ENCODE data around the gene HSD17B1.

The HSD17B1 gene

DNA sequence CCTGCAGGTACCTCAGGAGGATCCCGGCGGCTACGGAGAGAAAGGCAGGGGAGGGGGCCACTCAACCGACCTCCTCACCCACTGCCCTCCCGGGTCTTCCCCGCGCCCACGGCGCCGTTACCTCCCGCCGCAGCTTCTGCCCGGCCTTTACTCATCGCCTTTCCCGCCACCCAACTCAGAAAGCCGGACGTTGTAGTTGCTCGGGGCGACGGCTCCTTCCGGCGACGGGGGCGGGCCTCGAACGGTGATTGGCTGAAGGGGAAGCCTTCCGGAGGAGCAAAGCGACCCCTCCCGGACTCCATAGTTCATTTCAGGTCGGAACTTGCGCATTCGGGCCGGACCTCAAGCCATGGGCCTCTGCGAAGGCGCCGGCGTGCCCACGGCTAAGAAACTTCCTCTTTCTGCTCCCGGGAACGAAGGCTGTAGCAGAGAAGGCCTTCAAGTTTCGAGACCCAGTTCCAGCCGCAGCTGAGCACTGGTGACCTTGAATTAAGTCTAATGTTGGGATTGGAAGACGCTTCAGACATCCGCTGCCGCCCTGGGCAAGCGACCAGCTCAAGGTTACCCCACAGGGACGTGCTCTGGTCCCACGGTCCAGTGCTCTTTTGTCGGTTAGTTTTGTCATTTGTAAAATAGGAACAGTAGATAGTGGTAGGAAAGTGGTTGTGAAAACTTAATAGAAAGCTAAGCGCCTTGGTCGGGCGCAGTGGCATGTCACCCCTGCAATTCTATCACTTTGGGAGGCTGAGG, 25.0 kb downstream of the HSD17B1 start, which contains the start of gene PSMC3IP:
Gene PSMC3IP (minus strand): TSS at position 198 of the 750 bp plus-strand sequence. CDS start 43 bp downstream, at position 155.
- DNase-seq (ENCODE audit: insufficient read length) (peak; percentile 96), FAIRE-seq (peak; percentile 88)
- TF ChIP-seq TAF1 (IDR thresholded peaks at IDR 0.05; ENCODE audit: borderline replicate concordance, low read depth, low read length) (peak; percentile 66; the same call in 1 of the 2 replicates), POLR2A (IDR thresholded peaks at IDR 0.05; ENCODE audit: low read depth, low read length) (peak; percentile 90), POLR2AphosphoS5 (IDR thresholded peaks at IDR 0.05; ENCODE audit: low read depth, low read length) (peak; percentile 83)

DNA sequence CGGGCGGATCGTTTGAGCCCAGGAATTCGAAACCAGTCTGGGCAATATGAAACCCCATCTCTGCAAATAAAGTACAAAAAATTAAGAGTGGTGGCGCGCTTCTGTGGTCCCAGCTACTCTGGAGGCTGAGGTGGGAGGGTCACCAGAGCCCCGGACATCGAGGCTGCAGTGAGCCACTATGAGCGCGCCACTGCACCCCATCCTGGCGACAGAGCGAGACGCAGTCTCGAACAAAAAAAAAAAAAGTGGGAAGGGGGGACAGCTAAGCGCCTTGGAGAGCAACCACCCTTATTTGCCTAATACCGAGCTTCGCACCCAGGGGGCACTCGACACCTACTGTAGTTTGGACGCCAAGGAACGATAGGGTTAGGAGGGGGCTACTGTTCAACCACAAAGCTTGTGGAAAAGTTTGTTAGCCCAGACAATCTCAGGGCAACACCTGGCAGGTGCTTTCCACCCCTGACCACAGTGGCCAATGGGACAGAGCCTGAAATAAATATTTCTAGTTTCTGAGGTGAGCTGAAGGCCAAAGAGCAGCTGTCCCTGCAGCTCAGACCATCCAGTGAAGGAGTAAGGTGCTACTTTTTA, 25.7 kb downstream of the HSD17B1 start:
- peak; percentile 77 for DNase-seq (ENCODE audit: insufficient read length)
- FAIRE-seq: peak; percentile 82
- TF ChIP-seq POLR2AphosphoS5 (IDR thresholded peaks at IDR 0.05; ENCODE audit: low read depth, low read length): no peak
- no peak for TF ChIP-seq TAF1 (IDR thresholded peaks at IDR 0.05; ENCODE audit: borderline replicate concordance, low read depth, low read length)
- TF ChIP-seq POLR2A (IDR thresholded peaks at IDR 0.05; ENCODE audit: low read depth, low read length): no peak; the same call in 1 of the 2 replicates

DNA sequence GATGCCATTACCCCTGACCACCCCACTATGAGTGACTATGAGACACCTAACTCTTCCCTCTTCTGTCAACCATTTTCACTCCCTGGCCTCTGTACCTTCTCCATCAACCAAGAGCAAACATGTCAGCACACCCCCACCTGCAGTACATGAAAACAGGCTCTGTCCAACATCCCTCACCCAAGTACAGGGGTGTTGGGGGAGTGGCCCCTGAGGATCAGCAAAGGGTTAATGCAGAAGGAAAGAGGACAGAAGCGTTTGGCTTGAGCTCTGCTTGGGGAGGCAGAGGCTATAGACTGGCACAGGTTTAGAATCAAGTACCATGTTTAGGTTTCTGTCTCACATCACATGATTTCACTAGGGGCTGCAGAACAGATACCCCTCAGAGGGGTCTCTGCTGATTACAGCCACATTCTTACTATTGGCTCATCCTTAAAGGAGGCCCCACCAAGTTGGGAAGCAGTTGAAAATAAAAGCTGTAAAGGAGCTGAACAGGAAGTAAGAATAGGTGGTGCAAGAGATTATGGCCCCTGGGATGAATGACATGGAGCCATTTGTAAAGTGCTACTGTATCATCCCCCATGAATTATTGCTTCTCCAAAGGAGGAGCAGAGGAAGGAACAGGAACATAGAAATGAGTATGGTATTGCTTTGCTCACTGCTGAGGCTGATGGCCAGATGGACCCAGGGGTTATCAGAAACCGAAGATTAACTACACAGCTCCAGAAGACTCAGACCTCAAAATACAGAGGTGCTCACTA, 27.2 kb downstream of the HSD17B1 start:
- DNase-seq (ENCODE audit: insufficient read length) (no peak), FAIRE-seq (no peak)
- TF ChIP-seq POLR2A (IDR thresholded peaks at IDR 0.05; ENCODE audit: low read depth, low read length) (no peak), TAF1 (IDR thresholded peaks at IDR 0.05; ENCODE audit: borderline replicate concordance, low read depth, low read length) (no peak)

DNA sequence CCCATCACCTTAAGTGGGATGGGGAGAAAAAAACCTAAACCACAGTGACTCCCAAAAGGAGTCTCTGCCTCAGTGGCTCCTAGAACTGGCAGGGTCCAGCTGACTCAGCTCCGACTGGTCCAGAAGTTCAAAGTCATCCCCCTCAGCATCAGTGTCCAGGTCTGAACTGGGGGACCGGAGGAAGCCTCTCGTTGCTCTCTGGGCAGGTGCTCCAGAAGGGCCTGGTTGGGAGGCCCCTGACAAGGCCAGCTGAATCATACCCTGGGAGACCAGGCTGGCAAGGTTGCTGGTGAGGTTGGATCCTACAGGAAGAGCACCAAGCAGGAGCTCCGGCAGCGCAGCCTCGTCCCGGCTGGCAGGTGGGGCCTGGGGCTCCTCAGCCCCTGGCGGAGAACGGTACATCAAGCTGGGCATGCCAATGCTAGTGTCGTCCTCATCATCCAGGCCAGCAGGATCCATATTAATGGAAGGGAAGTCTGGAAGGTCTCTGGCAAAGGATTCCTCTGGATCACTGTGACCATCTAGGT, 29.1 kb downstream of the HSD17B1 start:
- no peak for FAIRE-seq
- no peak for DNase-seq (ENCODE audit: insufficient read length)
- no peak for TF ChIP-seq TAF1 (IDR thresholded peaks at IDR 0.05; ENCODE audit: borderline replicate concordance, low read depth, low read length)
- no peak for TF ChIP-seq POLR2AphosphoS5 (IDR thresholded peaks at IDR 0.05; ENCODE audit: low read depth, low read length)
- TF ChIP-seq POLR2A (IDR thresholded peaks at IDR 0.05; ENCODE audit: low read depth, low read length): no peak

DNA sequence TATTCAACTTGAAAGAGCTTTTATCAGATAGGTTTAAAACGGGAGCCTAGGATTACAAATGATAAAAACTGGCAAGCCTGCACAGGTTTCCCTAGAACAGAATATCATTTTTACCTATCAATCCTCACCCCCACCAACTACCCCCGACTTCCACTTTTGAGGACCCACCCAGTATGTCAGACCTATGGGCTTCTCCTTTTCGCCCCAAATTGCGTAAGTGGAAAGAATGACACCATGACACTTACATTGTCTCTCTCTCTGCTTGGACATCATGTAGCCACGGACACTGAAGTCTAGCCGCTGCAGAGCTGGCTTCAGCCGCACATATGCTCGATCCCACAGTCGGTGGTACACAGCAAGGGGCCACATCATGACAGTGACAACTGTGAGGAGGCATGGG, 32.2 kb downstream of the HSD17B1 start:
- FAIRE-seq (no peak), DNase-seq (ENCODE audit: insufficient read length) (no peak)
- TF ChIP-seq TAF1 (IDR thresholded peaks at IDR 0.05; ENCODE audit: borderline replicate concordance, low read depth, low read length) (no peak), POLR2A (IDR thresholded peaks at IDR 0.05; ENCODE audit: low read depth, low read length) (no peak), POLR2AphosphoS5 (IDR thresholded peaks at IDR 0.05; ENCODE audit: low read depth, low read length) (no peak)

DNA sequence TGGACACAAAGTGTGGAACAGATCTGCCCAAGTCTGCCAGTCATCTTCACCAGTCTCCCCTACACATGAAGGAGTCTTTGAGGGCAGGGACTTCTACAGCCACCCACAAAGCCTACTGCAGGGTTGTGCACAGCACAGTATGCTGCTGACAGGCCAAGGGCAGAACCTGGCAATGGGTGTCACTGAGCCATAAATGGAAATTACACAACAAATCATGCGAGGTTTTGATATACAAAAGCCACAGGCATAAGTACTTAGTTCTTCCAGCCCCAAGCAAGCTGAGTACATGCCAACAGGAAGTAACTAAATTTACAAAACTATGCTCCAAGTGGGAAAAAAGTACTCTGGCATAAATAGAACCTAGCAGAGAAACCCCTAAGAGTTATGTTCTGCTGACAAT, 32.6 kb downstream of the HSD17B1 start:
- FAIRE-seq: no peak
- TF ChIP-seq TAF1 (IDR thresholded peaks at IDR 0.05; ENCODE audit: borderline replicate concordance, low read depth, low read length) (no peak), POLR2AphosphoS5 (IDR thresholded peaks at IDR 0.05; ENCODE audit: low read depth, low read length) (no peak), POLR2A (IDR thresholded peaks at IDR 0.05; ENCODE audit: low read depth, low read length) (no peak)
- no peak for DNase-seq (ENCODE audit: insufficient read length)

DNA sequence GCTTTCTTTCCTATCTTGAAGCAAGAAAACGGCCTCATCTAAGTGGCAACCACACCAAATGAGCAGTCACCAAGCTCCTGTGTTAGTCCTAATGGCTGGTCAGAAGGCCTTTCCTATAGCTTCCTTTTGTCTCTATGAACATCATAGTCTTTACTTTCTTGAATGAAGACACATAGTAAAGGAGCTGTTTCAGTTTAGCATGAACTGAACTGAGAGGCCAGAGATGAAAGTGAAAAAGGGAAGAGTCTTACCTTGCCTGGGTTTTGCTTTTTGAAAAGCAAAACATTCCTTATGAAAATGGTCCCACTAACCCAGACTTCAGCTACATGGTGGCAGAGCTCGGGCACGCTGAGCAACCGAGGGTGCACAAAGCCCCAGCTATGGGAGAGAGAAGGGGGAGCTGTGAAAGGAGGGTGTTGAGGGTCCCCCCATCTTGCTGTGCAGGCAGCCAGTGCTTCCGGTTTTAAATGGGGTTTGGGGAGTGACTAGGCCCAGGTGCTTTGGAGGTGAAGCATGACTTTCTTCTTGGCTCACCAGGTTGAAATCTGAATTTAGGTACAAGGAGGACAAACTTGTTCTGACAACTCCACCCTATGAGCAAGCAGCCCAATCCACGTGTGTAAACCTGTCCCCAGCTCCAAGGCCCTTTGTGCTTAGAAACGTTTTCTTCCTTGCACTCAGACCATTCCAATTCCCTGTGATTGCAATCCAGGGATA, 33.9 kb downstream of the HSD17B1 start:
- no peak for TF ChIP-seq TAF1 (IDR thresholded peaks at IDR 0.05; ENCODE audit: borderline replicate concordance, low read depth, low read length)
- TF ChIP-seq POLR2AphosphoS5 (IDR thresholded peaks at IDR 0.05; ENCODE audit: low read depth, low read length): no peak
- no peak for TF ChIP-seq POLR2A (IDR thresholded peaks at IDR 0.05; ENCODE audit: low read depth, low read length)
- DNase-seq (ENCODE audit: insufficient read length): peak; percentile 57
- FAIRE-seq: peak; percentile 88

DNA sequence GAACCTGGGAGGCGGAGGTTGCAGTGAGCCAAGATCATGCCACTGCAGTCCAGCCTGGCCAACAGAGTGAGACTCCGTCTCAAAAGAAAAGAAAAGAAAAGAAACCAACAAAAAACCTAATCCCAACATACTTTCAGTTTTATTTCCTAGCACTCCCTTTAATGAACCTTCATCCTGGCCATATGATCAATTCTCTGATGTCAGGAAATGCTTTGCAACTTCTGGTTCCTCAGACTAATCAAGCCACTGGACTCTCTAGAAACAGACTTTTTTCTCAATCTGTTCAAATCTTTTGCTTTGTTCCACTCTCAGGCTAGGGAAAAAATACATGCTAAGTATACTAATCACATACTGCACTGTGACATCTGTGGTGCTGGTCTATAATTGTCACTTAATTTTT, 38.2 kb downstream of the HSD17B1 start:
- FAIRE-seq (no peak), DNase-seq (ENCODE audit: insufficient read length) (no peak)
- TF ChIP-seq POLR2AphosphoS5 (IDR thresholded peaks at IDR 0.05; ENCODE audit: low read depth, low read length): no peak
- no peak for TF ChIP-seq TAF1 (IDR thresholded peaks at IDR 0.05; ENCODE audit: borderline replicate concordance, low read depth, low read length)
- no peak for TF ChIP-seq POLR2A (IDR thresholded peaks at IDR 0.05; ENCODE audit: low read depth, low read length)

DNA sequence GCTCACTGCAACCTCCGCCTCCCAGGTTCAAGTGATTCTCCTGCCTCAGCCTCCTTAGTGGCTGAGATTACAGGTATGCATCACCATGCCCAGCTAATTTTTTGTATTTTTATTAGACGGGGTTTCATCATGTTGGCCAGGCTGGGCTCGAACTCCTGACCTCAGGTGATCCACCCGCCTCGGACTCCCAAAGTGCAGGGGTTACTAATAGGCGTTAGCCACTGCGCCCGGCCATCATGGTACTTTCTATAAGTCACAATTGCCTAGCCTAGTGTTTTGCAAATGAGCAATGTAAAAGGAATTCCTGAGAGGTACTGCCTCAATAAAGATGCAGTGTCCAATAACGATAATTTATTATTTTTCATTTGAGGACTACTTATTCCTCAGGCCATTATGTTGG, 38.7 kb downstream of the HSD17B1 start:
- FAIRE-seq (no peak), DNase-seq (ENCODE audit: insufficient read length) (no peak)
- TF ChIP-seq TAF1 (IDR thresholded peaks at IDR 0.05; ENCODE audit: borderline replicate concordance, low read depth, low read length): no peak
- no peak for TF ChIP-seq POLR2A (IDR thresholded peaks at IDR 0.05; ENCODE audit: low read depth, low read length)
- no peak for TF ChIP-seq POLR2AphosphoS5 (IDR thresholded peaks at IDR 0.05; ENCODE audit: low read depth, low read length)

DNA sequence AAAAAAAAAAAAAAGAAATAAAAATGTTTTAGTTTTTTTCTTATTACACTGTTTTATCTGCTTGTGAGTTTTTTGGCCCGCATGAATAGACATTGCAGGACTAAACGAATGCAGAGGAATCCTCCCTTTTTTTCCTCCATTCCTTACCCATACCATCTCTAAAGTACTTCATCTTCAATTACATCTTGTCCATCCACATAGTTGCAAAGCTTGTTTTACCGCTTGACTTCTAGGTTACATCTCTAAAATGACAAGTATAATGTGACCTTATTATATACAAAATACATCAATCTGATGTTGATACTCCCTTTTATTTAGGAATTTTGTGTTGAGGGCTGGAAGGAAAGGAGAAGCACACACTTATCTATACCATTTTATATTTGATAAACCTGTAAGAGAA, 43.7 kb downstream of the HSD17B1 start:
- no peak for DNase-seq (ENCODE audit: insufficient read length)
- no peak for FAIRE-seq
- TF ChIP-seq POLR2A (IDR thresholded peaks at IDR 0.05; ENCODE audit: low read depth, low read length) (no peak), TAF1 (IDR thresholded peaks at IDR 0.05; ENCODE audit: borderline replicate concordance, low read depth, low read length) (no peak), POLR2AphosphoS5 (IDR thresholded peaks at IDR 0.05; ENCODE audit: low read depth, low read length) (no peak)

DNA sequence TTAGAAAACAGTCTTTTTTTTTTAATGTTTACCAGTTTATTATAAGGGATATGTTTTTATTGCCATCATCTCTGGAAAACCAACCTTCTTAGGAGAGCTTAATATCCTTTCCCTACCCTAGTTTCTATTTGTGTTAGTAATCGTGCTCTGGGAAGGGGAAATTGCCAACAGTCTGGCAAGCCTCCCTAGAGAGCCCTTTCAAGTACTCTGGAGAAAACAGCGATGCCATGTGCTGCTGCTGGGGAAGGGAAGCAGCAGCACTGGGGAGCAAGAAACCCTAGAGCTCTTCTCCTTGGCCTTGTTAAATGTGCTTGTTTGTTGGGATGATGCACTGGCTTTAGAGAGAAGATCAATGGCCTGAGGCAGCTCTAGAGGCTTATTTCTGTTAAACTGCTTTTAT, 46.2 kb downstream of the HSD17B1 start:
- no peak for DNase-seq (ENCODE audit: insufficient read length)
- no peak for TF ChIP-seq TAF1 (IDR thresholded peaks at IDR 0.05; ENCODE audit: borderline replicate concordance, low read depth, low read length)
- no peak for TF ChIP-seq POLR2AphosphoS5 (IDR thresholded peaks at IDR 0.05; ENCODE audit: low read depth, low read length)
- no peak for TF ChIP-seq POLR2A (IDR thresholded peaks at IDR 0.05; ENCODE audit: low read depth, low read length)
- no peak for FAIRE-seq
